ENCODE measurements around the gene ARHGEF40. TPM values are rescaled to one million over a fixed set of nuclear protein-coding genes. Genes with fewer than 3 reads are reported as not detected.

ARHGEF40 gene
- total and polyA plus RNA-seq, 2 donors, result 6.5 to 6.9 TPM

GRCh38 chr14:21055432-21056117, 14.5 kb upstream of the ARHGEF40 start:
- no peak overlapping the region for H3K4me3 ChIP-seq (ENCODE audit: low read length in 2 of 2)
- no peaks in the 10 kb centered on the region for H3K36me3 ChIP-seq (ENCODE audit: control insufficient read depth in 2 of 2, insufficient read depth in 2 of 2, low read length in 1 of 2)
- H3K9me3 ChIP-seq (ENCODE audit: control insufficient read depth in 2 of 2, insufficient read depth in 1 of 2, low read length in 1 of 2), result no peaks in the 10 kb centered on the region
- WGBS, result 91% methylated on average over 5 of the region's 5 CpGs
- DNase-seq (ENCODE audit: low read depth in 6 of 9, low spot score in 9 of 9), result no peak
- H3K4me1 ChIP-seq (ENCODE audit: control insufficient read depth in 2 of 2, insufficient read depth in 2 of 2, low read length in 2 of 2), result no peaks in the 10 kb centered on the region
- H3K27ac ChIP-seq (ENCODE audit: low read depth in 1 of 2, low read length in 1 of 2), result no peak overlapping the region
- peaks cover 0 to 5% of the 10 kb centered on the region in 2 donors for H3K27me3 ChIP-seq (ENCODE audit: control insufficient read depth in 2 of 2, insufficient read depth in 1 of 2, low read length in 1 of 2)

GRCh38 chr14:21056520-21057163, 13.5 kb upstream of the ARHGEF40 start:
- no peak for DNase-seq (ENCODE audit: low read depth in 6 of 9, low spot score in 9 of 9)
- Histone ChIP-seq H3K4me3 (ENCODE audit: low read length in 2 of 2) (no peak overlapping the region), H3K9me3 (ENCODE audit: control insufficient read depth in 2 of 2, insufficient read depth in 1 of 2, low read length in 1 of 2) (no peaks in the 10 kb centered on the region), H3K27me3 (ENCODE audit: control insufficient read depth in 2 of 2, insufficient read depth in 1 of 2, low read length in 1 of 2) (peaks cover 2 to 8% of the 10 kb centered on the region in 2 donors), H3K27ac (ENCODE audit: low read depth in 1 of 2, low read length in 1 of 2) (no peak overlapping the region), H3K36me3 (ENCODE audit: control insufficient read depth in 2 of 2, insufficient read depth in 2 of 2, low read length in 1 of 2) (no peaks in the 10 kb centered on the region), H3K4me1 (ENCODE audit: control insufficient read depth in 2 of 2, insufficient read depth in 2 of 2, low read length in 2 of 2) (no peaks in the 10 kb centered on the region)
- WGBS, result 95% methylated on average over 10 of the region's 10 CpGs

GRCh38 chr14:21057803-21058675, 12.1 kb upstream of the ARHGEF40 start, which contains the start of gene RNASE8:
RNASE8 (plus strand) TSS chr14:21057822; CDS start chr14:21057893, 71 bp downstream.
- Histone ChIP-seq H3K9me3 (ENCODE audit: control insufficient read depth in 2 of 2, insufficient read depth in 1 of 2, low read length in 1 of 2) (no peaks in the 10 kb centered on the region), H3K4me1 (ENCODE audit: control insufficient read depth in 2 of 2, insufficient read depth in 2 of 2, low read length in 2 of 2) (no peaks in the 10 kb centered on the region), H3K36me3 (ENCODE audit: control insufficient read depth in 2 of 2, insufficient read depth in 2 of 2, low read length in 1 of 2) (no peaks in the 10 kb centered on the region), H3K27ac (ENCODE audit: low read depth in 1 of 2, low read length in 1 of 2) (no peak within 1 kb of the TSS), H3K4me3 (ENCODE audit: low read length in 2 of 2) (no peak within 1 kb of the TSS), H3K27me3 (ENCODE audit: control insufficient read depth in 2 of 2, insufficient read depth in 1 of 2, low read length in 1 of 2) (peaks cover 2 to 16% of the 10 kb centered on the region in 2 donors)
- 88% methylated on average over 8 of the region's 8 CpGs for WGBS
- DNase-seq (ENCODE audit: low read depth in 6 of 9, low spot score in 9 of 9), result no peak

DNA sequence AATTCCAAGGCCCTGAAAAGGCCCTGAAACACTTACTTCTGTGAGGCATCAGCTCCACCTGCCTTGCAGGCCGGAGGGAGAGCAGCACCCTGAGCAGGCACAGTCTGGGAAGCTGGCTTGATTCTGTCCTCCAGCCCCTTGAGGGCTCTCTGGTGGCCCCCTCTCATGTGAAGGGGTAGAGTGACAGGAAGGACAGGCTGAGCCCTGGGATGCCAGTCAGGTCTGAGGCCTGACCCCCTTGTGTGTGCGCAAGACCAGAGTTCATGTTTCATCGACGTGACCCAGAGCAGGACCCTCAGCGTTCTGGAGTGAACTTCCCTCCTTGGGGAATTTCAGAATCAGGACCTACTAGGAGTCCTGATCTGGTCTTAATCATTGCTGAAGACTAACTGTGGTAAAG, 11.2 kb upstream of the ARHGEF40 start:
- H3K36me3 ChIP-seq (ENCODE audit: control insufficient read depth in 2 of 2, insufficient read depth in 2 of 2, low read length in 1 of 2), result no peaks in the 10 kb centered on the region
- 96% methylated on average over 5 of the region's 5 CpGs for WGBS
- no peaks in the 10 kb centered on the region for H3K9me3 ChIP-seq (ENCODE audit: control insufficient read depth in 2 of 2, insufficient read depth in 1 of 2, low read length in 1 of 2)
- no peak overlapping the region for H3K27ac ChIP-seq (ENCODE audit: low read depth in 1 of 2, low read length in 1 of 2)
- H3K4me1 ChIP-seq (ENCODE audit: control insufficient read depth in 2 of 2, insufficient read depth in 2 of 2, low read length in 2 of 2), result no peaks in the 10 kb centered on the region
- no peak overlapping the region for H3K4me3 ChIP-seq (ENCODE audit: low read length in 2 of 2)
- H3K27me3 ChIP-seq (ENCODE audit: control insufficient read depth in 2 of 2, insufficient read depth in 1 of 2, low read length in 1 of 2), result peaks cover 2 to 21% of the 10 kb centered on the region in 2 donors
- no peak for DNase-seq (ENCODE audit: low read depth in 6 of 9, low spot score in 9 of 9)

- 91% methylated on average over 8 of the region's 8 CpGs for WGBS
- no peak overlapping the region for H3K4me3 ChIP-seq (ENCODE audit: low read length in 2 of 2)
Measured at GRCh38 chr14:21059842-21060613, 10.1 kb upstream of the ARHGEF40 start.

GRCh38 chr14:21060614-21061346, 9.3 kb upstream of the ARHGEF40 start:
- WGBS, result 93% methylated on average over 13 of the region's 13 CpGs
- Histone ChIP-seq H3K4me1 (ENCODE audit: control insufficient read depth in 2 of 2, insufficient read depth in 2 of 2, low read length in 2 of 2) (no peaks in the 10 kb centered on the region), H3K36me3 (ENCODE audit: control insufficient read depth in 2 of 2, insufficient read depth in 2 of 2, low read length in 1 of 2) (no peaks in the 10 kb centered on the region), H3K27ac (ENCODE audit: low read depth in 1 of 2, low read length in 1 of 2) (no peak overlapping the region), H3K9me3 (ENCODE audit: control insufficient read depth in 2 of 2, insufficient read depth in 1 of 2, low read length in 1 of 2) (no peaks in the 10 kb centered on the region), H3K4me3 (ENCODE audit: low read length in 2 of 2) (no peak overlapping the region), H3K27me3 (ENCODE audit: control insufficient read depth in 2 of 2, insufficient read depth in 1 of 2, low read length in 1 of 2) (peaks cover 3 to 27% of the 10 kb centered on the region in 2 donors)
- no peak for DNase-seq (ENCODE audit: low read depth in 6 of 9, low spot score in 9 of 9)

More at GRCh38 chr14:21059842-21060613, 10.1 kb upstream of the ARHGEF40 start:
- DNase-seq (ENCODE audit: low read depth in 6 of 9, low spot score in 9 of 9), result no peak
- Histone ChIP-seq H3K4me1 (ENCODE audit: control insufficient read depth in 2 of 2, insufficient read depth in 2 of 2, low read length in 2 of 2) (no peaks in the 10 kb centered on the region), H3K9me3 (ENCODE audit: control insufficient read depth in 2 of 2, insufficient read depth in 1 of 2, low read length in 1 of 2) (no peaks in the 10 kb centered on the region), H3K36me3 (ENCODE audit: control insufficient read depth in 2 of 2, insufficient read depth in 2 of 2, low read length in 1 of 2) (no peaks in the 10 kb centered on the region), H3K27me3 (ENCODE audit: control insufficient read depth in 2 of 2, insufficient read depth in 1 of 2, low read length in 1 of 2) (peaks cover 2 to 22% of the 10 kb centered on the region in 2 donors), H3K27ac (ENCODE audit: low read depth in 1 of 2, low read length in 1 of 2) (no peak overlapping the region)

GRCh38 chr14:21061347-21061668, 8.8 kb upstream of the ARHGEF40 start:
- H3K9me3 ChIP-seq (ENCODE audit: control insufficient read depth in 2 of 2, insufficient read depth in 1 of 2, low read length in 1 of 2), result no peaks in the 10 kb centered on the region
- no peak overlapping the region for H3K27ac ChIP-seq (ENCODE audit: low read depth in 1 of 2, low read length in 1 of 2)
- no peaks in the 10 kb centered on the region for H3K4me1 ChIP-seq (ENCODE audit: control insufficient read depth in 2 of 2, insufficient read depth in 2 of 2, low read length in 2 of 2)
- WGBS, result 93% methylated on average over 3 of the region's 3 CpGs
- no peak overlapping the region for H3K4me3 ChIP-seq (ENCODE audit: low read length in 2 of 2)
- DNase-seq (ENCODE audit: low read depth in 6 of 9, low spot score in 9 of 9), result no peak
- H3K27me3 ChIP-seq (ENCODE audit: control insufficient read depth in 2 of 2, insufficient read depth in 1 of 2, low read length in 1 of 2), result peaks cover 6 to 32% of the 10 kb centered on the region in 2 donors
- no peaks in the 10 kb centered on the region for H3K36me3 ChIP-seq (ENCODE audit: control insufficient read depth in 2 of 2, insufficient read depth in 2 of 2, low read length in 1 of 2)

- no peak overlapping the region for H3K4me3 ChIP-seq (ENCODE audit: low read length in 2 of 2)
- H3K36me3 ChIP-seq (ENCODE audit: control insufficient read depth in 2 of 2, insufficient read depth in 2 of 2, low read length in 1 of 2), result no peaks in the 10 kb centered on the region
- 93% methylated on average over 3 of the region's 3 CpGs for WGBS
Measured at GRCh38 chr14:21063479-21063878, 6.6 kb upstream of the ARHGEF40 start.

More at GRCh38 chr14:21063479-21063878, 6.6 kb upstream of the ARHGEF40 start:
- H3K4me1 ChIP-seq (ENCODE audit: control insufficient read depth in 2 of 2, insufficient read depth in 2 of 2, low read length in 2 of 2), result peaks cover 0 to under 1% of the 10 kb centered on the region in 2 donors
- no peak for DNase-seq (ENCODE audit: low read depth in 6 of 9, low spot score in 9 of 9)
- no peaks in the 10 kb centered on the region for H3K9me3 ChIP-seq (ENCODE audit: control insufficient read depth in 2 of 2, insufficient read depth in 1 of 2, low read length in 1 of 2)
- H3K27me3 ChIP-seq (ENCODE audit: control insufficient read depth in 2 of 2, insufficient read depth in 1 of 2, low read length in 1 of 2), result peaks cover 16 to 52% of the 10 kb centered on the region in 2 donors
- H3K27ac ChIP-seq (ENCODE audit: low read depth in 1 of 2, low read length in 1 of 2), result no peak overlapping the region
